A673 (cell line): ENCODE data around the gene TBC1D24. TPM values are rescaled to one million over a fixed set of nuclear protein-coding genes. Genes with fewer than 3 reads are reported as not detected.

Experiments used
- BruUV-seq: library from RNA; stranded (reverse); fragments of 400-500 nt; replicated peaks from 2 replicates; lab custom pipeline; 2021; lab: Mats Ljungman, UMichigan
- CTCF ChIA-PET: fragments of 300-600 bp; sonication (Branson Sonifier 250); formaldehyde crosslinking; loops from one replicate; lab custom pipeline; 2022; ENCODE audit warnings: antibody characterized with exemption; lab: Charles Lee
- POLR2A ChIA-PET: fragments of 300-600 bp; sonication (Branson Sonifier 250); formaldehyde crosslinking; loops from one replicate; lab custom pipeline; 2022; ENCODE audit warnings: antibody characterized with exemption; ENCODE audit not compliant: low non-redundant PET; lab: Charles Lee
- DNase-seq: peaks from one replicate; pipeline ENCODE4 v3.0.0-alpha.2; 2015; ENCODE audit warnings: low spot score
- H3K27ac ChIP-seq: fragments of 200-600 bp; sonication (generic); 2 replicates; pipeline ENCODE4 v1.5.1; 2016; ENCODE audit warnings: mixed run types, low read depth, mild to moderate bottlenecking, mixed read lengths, antibody characterized with exemption, low read length; ENCODE audit not compliant: poor library complexity, severe bottlenecking
- H3K27me3 ChIP-seq: fragments of 200-600 bp; sonication (generic); replicated peaks from 2 replicates; pipeline ENCODE4 v1.6.1; 2017; ENCODE audit warnings: mixed run types, low read depth, mild to moderate bottlenecking, mixed read lengths, antibody characterized with exemption, low read length; ENCODE audit not compliant: insufficient read depth, poor library complexity
- H3K36me3 ChIP-seq: fragments of 200-600 bp; sonication (generic); 2 replicates; pipeline ENCODE4 v1.6.1; 2016; ENCODE audit warnings: mixed run types, mild to moderate bottlenecking, mixed read lengths, antibody characterized with exemption, low read length; ENCODE audit not compliant: insufficient read depth, poor library complexity, severe bottlenecking
- H3K4me1 ChIP-seq: fragments of 200-600 bp; sonication (generic); 2 replicates; pipeline ENCODE4 v1.6.1; 2017; ENCODE audit warnings: mixed run types, mild to moderate bottlenecking, mixed read lengths, antibody characterized with exemption, low read length; ENCODE audit not compliant: insufficient read depth, poor library complexity, severe bottlenecking
- H3K4me3 ChIP-seq: fragments of 200-600 bp; sonication (generic); 2 replicates; pipeline ENCODE4 v1.5.1; 2016; ENCODE audit warnings: low read depth, mixed run types, mild to moderate bottlenecking, mixed read lengths, low read length; ENCODE audit not compliant: poor library complexity, severe bottlenecking
- H3K9me3 ChIP-seq: fragments of 200-600 bp; sonication (generic); 2 replicates; pipeline ENCODE4 v1.6.1; 2016; ENCODE audit warnings: mixed run types, low read depth, mild to moderate bottlenecking, mixed read lengths, antibody characterized with exemption, low read length; ENCODE audit not compliant: poor library complexity, severe bottlenecking
- CTCF ChIP-seq: fragments of 300-800, 200-600 bp; sonication (generic); conservative IDR thresholded peaks from 2 replicates; pipeline ENCODE4 v1.5.1; 2017; ENCODE audit warnings: low read depth, mild to moderate bottlenecking, antibody characterized with exemption, low read length, moderate library complexity, mixed read lengths
- EZH2 ChIP-seq: fragments of 200-600 bp; sonication (generic); IDR thresholded peaks from 2 replicates; pipeline ENCODE4 v1.6.1; 2017; ENCODE audit warnings: borderline replicate concordance, low read depth, mild to moderate bottlenecking, mixed read lengths, antibody characterized with exemption, low read length; ENCODE audit not compliant: poor library complexity, severe bottlenecking
- intact Hi-C: fragments of 100-400 bp; cut with micrococcal nuclease; formaldehyde crosslinking; loops from one replicate; pipeline ENCODE4 v1.10.0; 2022; ENCODE audit not compliant: unreplicated experiment
- total RNA-seq: library from RNA; stranded (reverse); gene quantifications from 2 replicates; pipeline ENCODE4 v1.2.3, GENCODE V29; 2021

TBC1D24 gene
- total RNA-seq, 1 experiment from 2014 or later, result 24.2 TPM

GRCh38 chr16:2427526-2427925, 47.4 kb upstream of the TBC1D24 start:
- H3K9me3 ChIP-seq, result no peaks in the 10 kb centered on the region
- H3K4me3 ChIP-seq, result peak overlapping the region; percentile 100
- no TSS peak for BruUV-seq
- no peak for DNase-seq
- H3K4me1 ChIP-seq, result peaks cover 27% of the 10 kb centered on the region
- CTCF ChIA-PET, result no interaction called here
- peaks cover 23% of the 10 kb centered on the region for H3K36me3 ChIP-seq
- POLR2A ChIA-PET, result no interaction called here
- peak overlapping the region; percentile 96 for H3K27ac ChIP-seq
- intact Hi-C loops, result loop anchor here (5.0 kb wide), 1 partner anchor 85 kb away; the partner anchor contains the start of gene ABCA3
- H3K27me3 ChIP-seq, result no peaks in the 10 kb centered on the region
- no peak for TF ChIP-seq CTCF

- DNase-seq, result no peak
- Histone ChIP-seq H3K36me3 (peaks cover 30% of the 10 kb centered on the region), H3K27me3 (no peaks in the 10 kb centered on the region), H3K4me1 (peaks cover 27% of the 10 kb centered on the region), H3K9me3 (no peaks in the 10 kb centered on the region), H3K27ac (peak overlapping the region; percentile 96), H3K4me3 (peak overlapping the region; percentile 100)
- POLR2A ChIA-PET, result interaction anchor here (0.6 kb wide), 1 partner anchor 15 kb away, joined by 10 read pairs; no protein-coding TSS in a partner anchor
- TF ChIP-seq CTCF (no peak), EZH2 (no peak)
- TSS peak; percentile 82 for BruUV-seq
- intact Hi-C loops, result loop anchor here (5.0 kb wide), 1 partner anchor 86 kb away; the partner anchor contains the start of gene ABCA3
- CTCF ChIA-PET, result interaction anchor here (0.6 kb wide), 1 partner anchor 98 kb away, joined by 3 read pairs; no protein-coding TSS in a partner anchor
Measured at GRCh38 chr16:2428051-2428783, 46.7 kb upstream of the TBC1D24 start.

GRCh38 chr16:2428784-2429033, 46.2 kb upstream of the TBC1D24 start:
- POLR2A ChIA-PET, result interaction anchor here (0.6 kb wide), 1 partner anchor 15 kb away, joined by 10 read pairs; no protein-coding TSS in a partner anchor
- Histone ChIP-seq H3K27me3 (no peaks in the 10 kb centered on the region), H3K36me3 (peaks cover 35% of the 10 kb centered on the region), H3K4me1 (peaks cover 27% of the 10 kb centered on the region), H3K27ac (peak overlapping the region; percentile 96), H3K9me3 (no peaks in the 10 kb centered on the region), H3K4me3 (peak overlapping the region; percentile 100)
- TF ChIP-seq CTCF (no peak), EZH2 (no peak)
- CTCF ChIA-PET, result no interaction called here
- BruUV-seq, result no TSS peak
- no peak for DNase-seq
- intact Hi-C loops, result loop anchor here (5.0 kb wide), 1 partner anchor 86 kb away; the partner anchor contains the start of gene ABCA3
